ENCODE results near the gene PGF.
A peak's percentile ranks its signal among the peaks of the same experiment; 100 is the strongest.

Gene PGF

DNA sequence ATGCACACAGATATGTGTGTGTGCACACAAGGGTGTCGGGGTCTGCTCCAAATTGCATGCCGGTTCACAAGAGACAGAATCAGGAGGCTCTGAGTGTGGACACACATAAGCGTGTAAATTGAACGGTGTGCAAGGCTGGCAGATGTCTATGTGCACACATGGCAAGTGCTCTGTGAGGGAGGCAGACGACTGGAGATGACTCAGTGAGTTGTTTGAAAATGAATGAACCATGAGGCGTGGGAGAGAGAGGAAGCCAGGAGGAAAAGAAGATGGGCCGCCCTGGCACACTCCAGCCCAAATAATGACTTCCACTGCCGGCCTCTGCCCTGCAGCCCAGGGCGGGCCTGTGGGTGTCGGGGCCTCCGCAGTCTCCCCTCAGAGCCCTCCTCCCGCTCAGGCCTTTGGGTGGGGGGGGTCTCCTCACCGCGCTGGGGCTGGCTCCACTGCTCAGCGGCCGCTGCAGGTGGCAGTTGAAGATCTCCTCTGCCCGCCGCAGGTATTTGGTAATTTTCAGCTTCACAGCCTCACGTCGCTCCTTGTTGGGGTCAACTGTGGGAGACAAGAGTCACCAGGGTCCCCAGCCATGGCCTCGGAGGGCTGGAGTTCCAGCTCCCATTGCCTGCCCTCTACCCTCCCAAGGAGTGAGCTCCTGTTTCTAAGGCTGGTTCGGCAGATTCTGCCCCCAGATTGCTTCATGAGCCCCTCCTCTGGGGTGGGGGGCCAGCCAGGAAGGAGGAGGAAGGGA is 35.8 kb downstream of the PGF start:
- DNase-seq (ENCODE audit: low spot score) = peak; percentile 55

- no peak for DNase-seq (ENCODE audit: low spot score)
Observed at GRCh38 chr14:74918380-74918779, 37.0 kb downstream of the PGF start.

DNA sequence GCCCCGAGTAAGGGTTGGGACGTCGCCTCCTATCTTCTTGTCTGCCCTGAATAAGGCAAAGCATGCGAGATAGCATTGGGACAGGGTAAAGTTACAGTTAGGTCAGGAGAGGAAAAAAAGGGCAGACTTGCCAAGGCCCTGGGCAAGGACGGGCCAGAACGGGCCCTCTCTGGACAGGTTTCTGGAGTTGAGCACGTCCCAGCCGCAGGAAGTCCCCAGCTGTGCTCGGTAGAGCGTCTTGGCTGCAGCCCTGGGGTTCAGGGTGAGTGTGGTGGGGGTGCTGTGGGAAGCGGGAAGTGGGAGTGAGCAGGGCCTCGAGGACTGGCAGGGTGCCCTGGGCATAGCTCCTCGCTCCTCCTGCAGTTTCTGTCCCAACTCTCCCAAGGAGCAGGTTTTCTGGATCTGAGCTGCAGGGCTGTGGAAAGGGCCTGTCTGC is 37.7 kb downstream of the PGF start:
- DNase-seq (ENCODE audit: low spot score) = no peak

- no peak for DNase-seq (ENCODE audit: low spot score)
Observed at GRCh38 chr14:74917178-74917543, 38.2 kb downstream of the PGF start.

DNA sequence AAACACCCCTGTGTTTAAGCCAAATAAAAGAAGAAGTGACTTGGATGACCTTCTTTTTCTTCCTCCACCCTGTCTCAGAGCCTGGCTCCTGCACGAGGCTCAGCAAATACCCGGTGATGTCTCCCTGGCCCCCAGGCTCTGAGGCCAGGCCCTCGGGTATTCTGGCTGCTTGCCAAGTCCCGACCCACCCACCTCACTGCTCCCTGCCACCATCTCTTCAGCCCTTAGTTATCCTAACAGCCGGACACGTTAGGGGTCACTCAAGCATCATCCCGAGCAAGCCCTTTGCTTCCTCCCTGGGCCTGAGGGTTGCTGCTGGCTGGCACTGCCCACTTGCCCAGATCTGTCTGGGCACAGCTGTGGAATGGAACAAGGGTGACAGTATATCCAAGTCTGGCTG is 39.6 kb downstream of the PGF start:
- DNase-seq (ENCODE audit: low spot score) = no peak

GRCh38 chr14:74915426-74915825 is 40.0 kb downstream of the PGF start:
- no peak for DNase-seq (ENCODE audit: low spot score)

DNA sequence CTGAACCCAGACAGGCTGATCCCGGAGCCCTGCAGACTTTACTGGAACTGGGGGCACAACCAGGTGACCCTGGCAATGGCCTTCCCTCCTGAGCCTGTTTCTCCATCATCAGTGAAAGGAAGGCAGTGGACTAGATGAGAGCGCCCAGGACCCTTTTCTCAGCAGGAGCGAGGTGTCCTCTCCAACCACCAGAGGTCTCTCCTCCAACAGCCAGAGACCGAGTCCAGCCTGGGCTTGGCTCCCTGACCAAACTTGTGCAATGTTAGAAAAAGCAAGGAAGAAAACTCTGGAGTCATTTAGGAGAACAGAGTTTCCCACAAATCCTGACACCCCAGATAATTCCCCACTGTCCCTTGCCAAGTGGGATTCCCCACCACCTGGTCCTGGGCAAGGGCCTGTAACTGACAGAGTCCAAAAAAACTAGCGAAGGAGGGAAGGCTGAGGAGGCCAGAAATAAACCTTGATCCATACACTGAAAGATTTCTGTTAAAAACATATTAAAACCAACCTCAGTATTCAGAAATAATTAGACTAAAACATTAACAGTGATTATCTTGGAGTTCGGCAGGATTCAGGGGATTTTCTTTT is 41.3 kb downstream of the PGF start:
- peak; percentile 86 for DNase-seq (ENCODE audit: low spot score)

DNA sequence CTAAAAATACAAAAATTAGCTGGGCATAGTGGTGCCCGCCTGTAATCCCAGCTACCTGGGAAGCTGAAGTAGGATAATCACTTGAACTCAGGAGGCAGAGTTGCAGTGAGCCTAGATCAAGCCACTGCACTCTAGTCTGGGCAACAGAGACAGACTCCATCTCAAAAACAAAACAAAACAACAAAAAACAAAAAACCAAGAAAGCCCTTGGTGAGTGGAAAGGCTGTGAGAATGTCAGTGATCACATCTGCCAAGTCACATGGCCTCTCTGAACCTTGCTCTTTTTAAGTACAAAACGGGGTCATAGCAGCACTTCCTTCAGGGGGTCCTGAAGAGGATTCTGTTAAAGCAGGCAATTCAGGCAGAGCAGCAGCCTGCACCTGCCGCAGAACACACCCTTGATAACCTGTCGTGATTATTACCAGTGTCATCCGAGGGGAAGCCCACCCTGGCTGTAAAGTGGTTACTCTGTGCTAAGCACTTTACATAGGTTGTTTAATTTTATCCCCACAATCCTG is 41.9 kb downstream of the PGF start:
- no peak for DNase-seq (ENCODE audit: low spot score)

- no peak for DNase-seq (ENCODE audit: low spot score)
Observed at GRCh38 chr14:74912801-74913200, 42.6 kb downstream of the PGF start.

GRCh38 chr14:74912111-74912510 is 43.3 kb downstream of the PGF start:
- DNase-seq (ENCODE audit: low spot score) = no peak

- no peak for DNase-seq (ENCODE audit: low spot score)
Observed at GRCh38 chr14:74911704-74912103, 43.7 kb downstream of the PGF start.

DNA sequence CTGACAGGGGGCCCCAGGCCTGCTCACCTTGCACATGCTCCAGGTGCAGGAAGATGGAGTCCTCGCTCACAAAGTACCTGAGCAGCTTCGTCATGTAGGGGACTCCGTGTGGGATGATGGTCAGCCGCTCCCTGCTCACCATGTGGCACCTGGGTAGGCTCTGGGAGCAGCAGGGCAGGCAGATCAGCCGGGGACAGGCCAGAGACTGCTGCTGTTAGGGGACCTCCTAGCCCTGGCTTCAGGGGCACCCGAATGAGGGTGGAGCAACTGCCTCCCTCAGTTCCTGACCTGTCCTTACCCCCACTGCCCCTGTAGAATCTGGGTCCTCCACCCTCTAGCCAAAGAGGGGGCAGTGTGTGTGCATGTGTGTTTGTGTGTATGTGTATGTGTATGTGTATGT is 44.2 kb downstream of the PGF start:
- no peak for DNase-seq (ENCODE audit: low spot score)

DNA sequence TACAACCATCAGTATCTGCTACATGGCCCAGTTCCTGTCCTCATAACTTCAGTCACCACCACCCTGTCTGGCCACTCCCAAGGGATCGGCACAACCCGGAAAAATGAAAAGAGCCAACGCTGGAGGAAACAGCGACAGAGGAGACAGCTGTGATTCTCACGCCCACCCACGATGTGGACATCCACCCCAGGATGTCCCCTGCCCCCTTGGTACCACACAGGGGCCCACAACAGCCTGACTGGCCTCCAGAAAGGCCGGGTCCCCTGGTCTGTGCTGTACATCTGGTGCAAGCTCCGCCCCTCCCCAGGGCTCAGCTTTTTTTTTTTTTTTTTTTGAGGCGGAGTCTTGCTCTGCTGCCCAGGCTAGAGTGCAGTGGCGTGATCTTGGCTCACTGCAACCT is 44.8 kb downstream of the PGF start:
- no peak for DNase-seq (ENCODE audit: low spot score)

DNA sequence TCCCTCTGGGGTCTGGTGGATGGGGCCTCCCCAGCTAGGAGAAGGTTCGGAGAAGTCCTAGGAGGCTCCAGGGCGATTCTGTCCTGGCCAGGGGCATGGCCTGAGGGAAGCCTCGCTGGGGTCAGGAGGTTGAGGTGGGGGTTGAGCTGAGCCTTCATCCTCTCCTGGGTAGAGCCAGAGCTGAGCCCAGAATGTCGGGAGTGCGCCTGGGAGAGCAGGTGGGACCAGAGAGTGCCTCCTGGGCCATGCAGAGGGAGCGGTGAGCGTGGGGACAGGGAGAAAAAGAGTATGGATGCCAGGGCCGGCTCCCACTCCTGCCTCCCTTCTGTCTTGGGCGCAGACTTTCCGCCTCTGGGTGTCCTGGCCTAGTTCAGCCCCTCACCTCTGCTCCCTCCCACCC is 45.5 kb downstream of the PGF start:
- no peak for DNase-seq (ENCODE audit: low spot score)

DNA sequence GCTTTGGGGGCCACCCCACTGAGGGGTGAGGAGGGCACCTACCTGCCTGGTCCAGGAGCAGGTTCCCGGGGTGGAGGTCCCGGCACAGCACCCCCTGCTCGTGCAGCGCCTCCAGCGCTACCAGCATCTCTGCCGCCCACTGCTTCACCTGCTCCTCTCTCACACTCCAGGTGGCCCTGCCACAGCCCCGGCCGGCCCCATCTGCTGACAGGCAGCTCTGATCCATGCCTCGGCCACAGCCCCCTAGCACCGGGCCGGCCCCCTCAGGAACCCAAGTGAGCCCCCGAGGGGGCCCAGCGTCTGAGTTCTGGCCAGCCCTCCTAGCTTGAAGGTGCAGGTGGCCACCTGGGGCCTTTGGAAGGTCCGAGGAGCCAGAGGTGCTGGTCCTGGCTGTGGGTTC is 45.9 kb downstream of the PGF start:
- no peak for DNase-seq (ENCODE audit: low spot score)

DNA sequence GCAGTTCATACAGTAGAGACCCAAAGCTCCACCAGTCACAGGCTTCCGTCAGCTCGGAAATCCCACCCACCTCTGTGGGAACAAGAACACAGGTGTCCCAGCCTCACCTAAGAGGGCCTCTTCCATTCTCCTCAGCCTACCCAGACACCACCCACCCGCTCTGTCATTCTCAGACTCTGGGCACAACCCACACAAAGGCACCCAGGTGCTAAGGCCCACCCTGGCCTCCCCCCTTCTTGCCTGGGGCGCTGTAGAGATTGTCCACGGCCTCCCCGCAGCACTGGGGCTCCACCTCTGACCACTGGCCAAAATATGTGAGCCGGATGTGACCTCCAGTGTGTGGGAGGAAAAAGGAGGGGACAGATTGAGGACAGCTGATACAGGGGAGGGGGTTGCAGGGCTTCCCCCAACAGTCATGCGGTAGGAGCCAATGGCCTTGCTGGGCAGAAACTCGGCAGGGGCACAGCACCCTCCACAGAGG is 46.5 kb downstream of the PGF start:
- DNase-seq (ENCODE audit: low spot score) = no peak

GRCh38 chr14:74907744-74908143 is 47.7 kb downstream of the PGF start:
- no peak for DNase-seq (ENCODE audit: low spot score)

- DNase-seq (ENCODE audit: low spot score) = no peak
Observed at GRCh38 chr14:74906925-74907521, 48.4 kb downstream of the PGF start.

- peak; percentile 79 for DNase-seq (ENCODE audit: low spot score)
Observed at GRCh38 chr14:74905595-74906142, 49.7 kb downstream of the PGF start.

GRCh38 chr14:74904635-74905503 is 50.5 kb downstream of the PGF start:
- DNase-seq (ENCODE audit: low spot score) = no peak

GRCh38 chr14:74902941-74903705 is 52.3 kb downstream of the PGF start:
- DNase-seq (ENCODE audit: low spot score) = no peak

All from AG08396 (cell line).